HepG2 (cell line): ENCODE data around the gene PLEKHH1. TPM values are rescaled to one million over a fixed set of nuclear protein-coding genes. Genes with fewer than 3 reads are reported as not detected.

Experiments used
- ATAC-seq: fragments of 200-7000 bp; cut with Tn5 transposase; 3 replicates; pipeline ENCODE4 v1.9.1; 2020; ENCODE audit warnings: mild to moderate bottlenecking, moderate library complexity
- BruUV-seq: library from RNA; stranded (reverse); fragments of 400-500 nt; replicated peaks from 2 replicates; lab custom pipeline; 2021; lab: Mats Ljungman, UMichigan
- CTCF ChIA-PET: fragments of 300-600 bp; formaldehyde crosslinking; extraction: SDS; loops from one replicate; lab custom pipeline; 2021; ENCODE audit warnings: low total read pairs, inconsistent platforms, low intra/inter-chr PET ratio; lab: Yijun Ruan, JAX
- POLR2A ChIA-PET: fragments of 350-600 bp; sonication (Branson Sonifier 250); formaldehyde crosslinking; loops from one replicate; lab custom pipeline; 2020; ENCODE audit warnings: antibody characterized with exemption, inconsistent platforms; lab: Yijun Ruan, JAX
- DNase-seq: peaks from one replicate; pipeline ENCODE4 v3.0.0-alpha.2; 2015; ENCODE audit warnings: low spot score
- FAIRE-seq: peaks from 3 replicates; lab custom pipeline; 2011; peaks lifted over from hg19 to GRCh38; lab: Jason Lieb, UNC
- H2AFZ ChIP-seq: one replicate; pipeline ENCODE4 v1.6.1; 2011; ENCODE audit warnings: low read length, inconsistent platforms
- H3K27ac ChIP-seq: fragments of 300-600 bp; 3 replicates; pipeline ENCODE4 v1.8.0; 2011; ENCODE audit warnings: mixed run types, mild to moderate bottlenecking, mixed read lengths, low read length, inconsistent platforms; ENCODE audit not compliant: insufficient read depth; ENCODE audit errors: extremely low read length
- H3K27me3 ChIP-seq, 2 experiments: fragments of 200-600 bp in 1 of 2; 2 replicates in 1 of 2; 3 replicates in 1 of 2; pipeline versions ENCODE4 v1.6.0 to v1.8.0; 2011; ENCODE audit warnings: low read length in 2 of 2, mild to moderate bottlenecking in 2 of 2, moderate library complexity in 2 of 2, inconsistent platforms in 1 of 2; ENCODE audit not compliant: insufficient read depth in 2 of 2, control insufficient read depth in 1 of 2
- H3K36me3 ChIP-seq, 2 experiments: fragments of 200-600 bp in 1 of 2; replicated peaks in 1 of 2; 2 replicates in 1 of 2; 3 replicates in 1 of 2; pipeline versions ENCODE4 v1.5.1 to v1.8.0; 2011; ENCODE audit warnings: low read length in 2 of 2, inconsistent platforms in 1 of 2; ENCODE audit not compliant: insufficient read depth in 2 of 2, control insufficient read depth in 1 of 2
- H3K4me1 ChIP-seq: 2 replicates; pipeline ENCODE4 v1.5.1; 2012; ENCODE audit warnings: low read length, inconsistent platforms; ENCODE audit not compliant: insufficient read depth
- H3K4me2 ChIP-seq: 2 replicates; pipeline ENCODE4 v1.6.0; 2011; ENCODE audit warnings: low read depth, low read length, inconsistent platforms
- H3K4me3 ChIP-seq, 3 experiments: fragments of 200-600 bp in 1 of 3; sonication (generic), shearing (Covaris generic) in 1 of 3; replicated peaks in 1 of 3; 2 replicates each; pipeline ENCODE4 v1.5.1; 2011 to 2016; ENCODE audit warnings: low read length in 3 of 3, inconsistent platforms in 2 of 3, low read depth in 2 of 3, mild to moderate bottlenecking in 2 of 3, control low read depth in 1 of 3, mixed read lengths in 1 of 3; ENCODE audit not compliant: insufficient read depth in 1 of 3
- H3K79me2 ChIP-seq: one replicate; pipeline ENCODE4 v1.6.1; 2011; ENCODE audit warnings: low read length, inconsistent platforms; ENCODE audit not compliant: insufficient read depth
- H3K9ac ChIP-seq: 2 replicates; pipeline ENCODE4 v1.6.0; 2011; ENCODE audit warnings: mild to moderate bottlenecking, low read depth, low read length, inconsistent platforms; ENCODE audit not compliant: insufficient read depth
- H3K9me3 ChIP-seq: 2 replicates; pipeline ENCODE4 v1.5.1; 2012; ENCODE audit warnings: mild to moderate bottlenecking, low read length
- H4K20me1 ChIP-seq: 2 replicates; pipeline ENCODE4 v1.6.0; 2011; ENCODE audit warnings: inconsistent platforms, mild to moderate bottlenecking, low read length, moderate library complexity; ENCODE audit not compliant: insufficient read depth
- PRDM10 ChIP-seq: sonication (generic); formaldehyde crosslinking; IDR thresholded peaks from 2 replicates; pipeline ENCODE4 v1.4.0; 2020; ENCODE audit warnings: low read depth, missing genetic modification reagents
- ZNF335 ChIP-seq: sonication (generic); formaldehyde crosslinking; IDR thresholded peaks from 2 replicates; pipeline ENCODE4 v1.4.0; 2020; ENCODE audit warnings: missing genetic modification reagents
- ZNF549 ChIP-seq: sonication (generic); formaldehyde crosslinking; IDR thresholded peaks from 2 replicates; pipeline ENCODE4 v1.5.0; 2020; ENCODE audit warnings: missing genetic modification reagents
- ZNF687 ChIP-seq: sonication (generic); formaldehyde crosslinking; IDR thresholded peaks from 2 replicates; pipeline ENCODE4 v1.5.1; 2020; ENCODE audit warnings: mild to moderate bottlenecking, missing genetic modification reagents, moderate library complexity
- ZNF800 ChIP-seq: sonication (generic); formaldehyde crosslinking; IDR thresholded peaks from 2 replicates; pipeline ENCODE4 v1.4.0; 2020; ENCODE audit warnings: missing genetic modification reagents
- WGBS: methylation state at CpG from one replicate; pipeline ENCODE4 v1.1.6; 2017; ENCODE audit warnings: low lambda C conversion rate; 5-methylcytosine and 5-hydroxymethylcytosine counted together
- in situ Hi-C: cut with HindIII; loops from 2 replicates; pipeline ENCODE4 v1.10.0; 2017; ENCODE audit warnings: low pct_unique_long_range_greater_than_20kb; ENCODE audit not compliant: extremely low pct_ligation_motif_present
- intact Hi-C: fragments of 100-400 bp; cut with micrococcal nuclease; formaldehyde crosslinking; loops from one replicate; pipeline ENCODE4 v1.10.0; 2022; ENCODE audit not compliant: unreplicated experiment
- polyA plus RNA-seq, 8 experiments: library from polyadenylated mRNA; depleted of rRNA in 3 of 8; stranded (reverse) in 7 of 8; unstranded in 1 of 8; fragments of >200 nt; fragmentation: Illumina TruSeq in 4 of 8; extraction: Trizol in 4 of 8; gene quantifications; 2 replicates each; pipeline versions ENCODE4 v1.2.1 to v1.2.3, GENCODE V29; 2011 to 2016; ENCODE audit warnings: low read depth in 4 of 8, missing spikeins in 1 of 8, mixed read lengths in 1 of 8; ENCODE audit not compliant: insufficient read depth in 1 of 8
- total RNA-seq, 5 experiments: library from RNA; depleted of rRNA; stranded (reverse); fragments of >200 nt; fragmentation: Illumina TruSeq; extraction: Trizol; gene quantifications; 2 replicates each; pipeline ENCODE4 v1.2.3, GENCODE V29; 2016; ENCODE audit warnings: low read depth in 1 of 5

The PLEKHH1 gene
- total and polyA plus RNA-seq, 2 of the 13 experiments (the other 11 are each of a cell fraction or from before 2014, with no cell fraction given): 8.6 to 15.8 TPM

GRCh38 chr14:67516676-67517075 is 16.4 kb upstream of the PLEKHH1 start:
- Histone ChIP-seq H3K4me1 (peaks cover 25% of the 10 kb centered on the region), H3K36me3 (no peaks in the 10 kb centered on the region), H2AFZ (no peak overlapping the region), H4K20me1 (no peaks in the 10 kb centered on the region), H3K27ac (no peak overlapping the region), H3K9ac (no peak overlapping the region), H3K4me2 (0 out of 2 replicates have a peak overlapping the region, but pooled peaks have one; percentile 3), H3K27me3 (peaks cover 6 to 69% of the 10 kb centered on the region in 2 experiments), H3K9me3 (no peaks in the 10 kb centered on the region), H3K4me3 (no peak overlapping the region), H3K79me2 (no peaks in the 10 kb centered on the region)
- intact Hi-C loops: no loop called here
- DNase-seq: no peak
- CTCF ChIA-PET: interaction anchor here (0.6 to 1.2 kb wide), 2 partner anchors 54 to 55 kb away, joined by 3 to 5 read pairs; no protein-coding TSS in a partner anchor
- BruUV-seq: no TSS peak
- POLR2A ChIA-PET: no interaction called here
- 0% methylated on average over 2 of the region's 2 CpGs for WGBS
- ATAC-seq: no peak
- in situ Hi-C loops: no loop called here
- no peak for FAIRE-seq
- no peak for TF ChIP-seq ZNF335
- TF ChIP-seq ZNF549 (CRISPR knock-in tag): no peak
- no peak for TF ChIP-seq PRDM10

- FAIRE-seq: no peak
- H3K4me2 ChIP-seq: 0 out of 2 replicates have a peak overlapping the region, but pooled peaks have one; percentile 3
- intact Hi-C loops: no loop called here
- DNase-seq: no peak
- H2AFZ ChIP-seq: no peak overlapping the region
- H3K9ac ChIP-seq: no peak overlapping the region
- no TSS peak for BruUV-seq
- H4K20me1 ChIP-seq: no peaks in the 10 kb centered on the region
- H3K9me3 ChIP-seq: no peaks in the 10 kb centered on the region
- CTCF ChIA-PET: interaction anchor here (0.6 to 1.2 kb wide), 2 partner anchors 53 to 54 kb away, joined by 3 to 5 read pairs; no protein-coding TSS in a partner anchor
- no peak overlapping the region for H3K4me3 ChIP-seq
- WGBS: 7% methylated on average over 10 of the region's 12 CpGs
- no peaks in the 10 kb centered on the region for H3K79me2 ChIP-seq
- H3K27ac ChIP-seq: no peak overlapping the region
- peak; percentile 32 for ATAC-seq
- POLR2A ChIA-PET: no interaction called here
- H3K36me3 ChIP-seq: no peaks in the 10 kb centered on the region
- in situ Hi-C loops: no loop called here
- H3K27me3 ChIP-seq: peaks cover 6 to 65% of the 10 kb centered on the region in 2 experiments
- H3K4me1 ChIP-seq: peaks cover 29% of the 10 kb centered on the region
- TF ChIP-seq ZNF687 (CRISPR knock-in tag) (peak; percentile 19; the same call in 1 of the 2 replicates), ZNF800 (CRISPR knock-in tag) (0 out of 2 replicates have a peak, but pooled peaks have one; percentile 25)
These were observed 16.0 kb upstream of the PLEKHH1 start for GRCh38 chr14:67517083-67517482.
